SK-N-SH treated with all-trans-retinoic acid at 6 μM for 48 hours (cell line): ENCODE measurements around the gene ZKSCAN4.

Experiments
- ATAC-seq: fragments of 200-7000 bp; cut with Tn5 transposase; 3 replicates; pipeline ENCODE4 v1.9.1; 2020; ENCODE audit warnings: mild to moderate bottlenecking, moderate library complexity
- CSDC2 ChIP-seq: fragments of 250-450 bp; sonication (Bioruptor Pico); IDR thresholded peaks from 2 replicates; pipeline ENCODE4 v1.5.0; 2020; ENCODE audit warnings: mild to moderate bottlenecking, moderate library complexity
- ISL1 ChIP-seq: fragments of 250-450 bp; sonication (Bioruptor Pico); IDR thresholded peaks from 2 replicates; pipeline ENCODE4 v2.1.2; 2022; ENCODE audit warnings: mild to moderate bottlenecking, moderate library complexity
- PPARA ChIP-seq: fragments of 250-450 bp; sonication (Bioruptor Pico); IDR thresholded peaks from 2 replicates; pipeline ENCODE4 v1.5.0; 2020; ENCODE audit warnings: mild to moderate bottlenecking, borderline replicate concordance
- RARB ChIP-seq: fragments of 250-450 bp; sonication (Bioruptor Pico); IDR thresholded peaks from 2 replicates; pipeline ENCODE4 v1.8.0; 2021; ENCODE audit warnings: mild to moderate bottlenecking, moderate library complexity
- SNAI2 ChIP-seq: fragments of 250-450 bp; sonication (Bioruptor Pico); IDR thresholded peaks from 2 replicates; pipeline ENCODE4 v1.5.0; 2020; ENCODE audit warnings: mild to moderate bottlenecking, moderate library complexity
- TCF4 ChIP-seq: fragments of 250-450 bp; sonication (Bioruptor Pico); IDR thresholded peaks from 2 replicates; pipeline ENCODE4 v1.8.0; 2021; ENCODE audit warnings: mild to moderate bottlenecking, moderate library complexity, borderline replicate concordance
- TOX ChIP-seq: fragments of 250-450 bp; sonication (Bioruptor Pico); IDR thresholded peaks from 2 replicates; pipeline ENCODE4 v1.8.0; 2021; ENCODE audit warnings: mild to moderate bottlenecking, moderate library complexity, borderline replicate concordance
- ZFP3 ChIP-seq: fragments of 250-450 bp; sonication (Bioruptor Pico); IDR thresholded peaks from 2 replicates; pipeline ENCODE4 v1.5.0; 2020; ENCODE audit warnings: mild to moderate bottlenecking, moderate library complexity
- ZNF565 ChIP-seq: fragments of 450-650 bp; formaldehyde crosslinking; conservative IDR thresholded peaks from 2 replicates; pipeline ENCODE4 v1.5.0; 2020; ENCODE audit warnings: low read depth, mild to moderate bottlenecking, moderate library complexity
- ZNF70 ChIP-seq: fragments of 450-650 bp; formaldehyde crosslinking; IDR thresholded peaks from 2 replicates; pipeline ENCODE4 v1.5.0; 2020; ENCODE audit warnings: mild to moderate bottlenecking, moderate library complexity
- ZNF8 ChIP-seq: fragments of 450-650 bp; formaldehyde crosslinking; IDR thresholded peaks from 2 replicates; pipeline ENCODE4 v1.5.0; 2020; ENCODE audit warnings: mild to moderate bottlenecking, moderate library complexity
- TF ChIP-seq, protein P1 (sequence below): fragments of 250-450 bp; sonication (Bioruptor Pico); IDR thresholded peaks from 2 replicates; pipeline ENCODE4 v1.5.1; 2020; ENCODE audit warnings: low read depth, mild to moderate bottlenecking, moderate library complexity
- TF ChIP-seq, protein P2 (sequence below): fragments of 250-450 bp; sonication (Bioruptor Pico); IDR thresholded peaks from 2 replicates; pipeline ENCODE4 v1.8.0; 2021; ENCODE audit warnings: low read depth, mild to moderate bottlenecking, moderate library complexity, borderline replicate concordance
- TF ChIP-seq, protein P3 (sequence below): fragments of 250-450 bp; sonication (Bioruptor Pico); IDR thresholded peaks from 2 replicates; pipeline ENCODE4 v1.5.1; 2021; ENCODE audit warnings: mild to moderate bottlenecking, moderate library complexity
- TF ChIP-seq, protein P4 (sequence below): fragments of 250-450 bp; sonication (Bioruptor Pico); IDR thresholded peaks from 2 replicates; pipeline ENCODE4 v1.5.0; 2020; ENCODE audit warnings: mild to moderate bottlenecking, moderate library complexity

ZKSCAN4 gene

DNA sequence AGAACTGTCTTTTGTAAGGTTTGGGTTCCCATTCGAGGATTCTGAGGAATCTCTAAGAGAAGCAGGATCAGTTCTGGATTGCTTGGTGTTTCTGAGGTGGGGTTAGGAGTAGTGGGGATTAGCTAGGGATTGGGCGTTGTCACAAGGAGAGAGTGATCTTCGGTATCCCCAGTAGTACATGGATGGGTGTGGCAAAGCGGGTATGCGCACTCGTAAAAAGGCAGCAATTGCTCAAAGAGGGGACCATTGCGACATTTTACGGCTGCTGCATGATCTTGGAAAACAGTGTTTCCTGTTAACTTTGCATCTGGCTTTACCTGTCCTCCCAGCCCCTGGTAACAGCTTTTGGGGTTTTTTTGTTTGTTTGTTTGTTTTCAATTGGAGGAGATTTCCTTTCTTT is 36.6 kb downstream of the ZKSCAN4 start (continued):
- TF ChIP-seq, protein P1, sequence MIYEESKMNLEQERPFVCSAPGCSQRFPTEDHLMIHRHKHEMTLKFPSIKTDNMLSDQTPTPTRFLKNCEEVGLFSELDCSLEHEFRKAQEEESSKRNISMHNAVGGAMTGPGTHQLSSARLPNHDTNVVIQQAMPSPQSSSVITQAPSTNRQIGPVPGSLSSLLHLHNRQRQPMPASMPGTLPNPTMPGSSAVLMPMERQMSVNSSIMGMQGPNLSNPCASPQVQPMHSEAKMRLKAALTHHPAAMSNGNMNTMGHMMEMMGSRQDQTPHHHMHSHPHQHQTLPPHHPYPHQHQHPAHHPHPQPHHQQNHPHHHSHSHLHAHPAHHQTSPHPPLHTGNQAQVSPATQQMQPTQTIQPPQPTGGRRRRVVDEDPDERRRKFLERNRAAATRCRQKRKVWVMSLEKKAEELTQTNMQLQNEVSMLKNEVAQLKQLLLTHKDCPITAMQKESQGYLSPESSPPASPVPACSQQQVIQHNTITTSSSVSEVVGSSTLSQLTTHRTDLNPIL (CRISPR knock-in tag), result no peak
- no peak for TF ChIP-seq ZFP3 (CRISPR knock-in tag)
- TF ChIP-seq, protein P2, sequence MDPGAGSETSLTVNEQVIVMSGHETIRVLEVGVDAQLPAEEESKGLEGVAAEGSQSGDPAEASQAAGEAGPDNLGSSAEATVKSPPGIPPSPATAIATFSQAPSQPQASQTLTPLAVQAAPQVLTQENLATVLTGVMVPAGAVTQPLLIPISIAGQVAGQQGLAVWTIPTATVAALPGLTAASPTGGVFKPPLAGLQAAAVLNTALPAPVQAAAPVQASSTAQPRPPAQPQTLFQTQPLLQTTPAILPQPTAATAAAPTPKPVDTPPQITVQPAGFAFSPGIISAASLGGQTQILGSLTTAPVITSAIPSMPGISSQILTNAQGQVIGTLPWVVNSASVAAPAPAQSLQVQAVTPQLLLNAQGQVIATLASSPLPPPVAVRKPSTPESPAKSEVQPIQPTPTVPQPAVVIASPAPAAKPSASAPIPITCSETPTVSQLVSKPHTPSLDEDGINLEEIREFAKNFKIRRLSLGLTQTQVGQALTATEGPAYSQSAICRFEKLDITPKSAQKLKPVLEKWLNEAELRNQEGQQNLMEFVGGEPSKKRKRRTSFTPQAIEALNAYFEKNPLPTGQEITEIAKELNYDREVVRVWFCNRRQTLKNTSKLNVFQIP (CRISPR knock-in tag), result no peak
- TF ChIP-seq, protein P3, sequence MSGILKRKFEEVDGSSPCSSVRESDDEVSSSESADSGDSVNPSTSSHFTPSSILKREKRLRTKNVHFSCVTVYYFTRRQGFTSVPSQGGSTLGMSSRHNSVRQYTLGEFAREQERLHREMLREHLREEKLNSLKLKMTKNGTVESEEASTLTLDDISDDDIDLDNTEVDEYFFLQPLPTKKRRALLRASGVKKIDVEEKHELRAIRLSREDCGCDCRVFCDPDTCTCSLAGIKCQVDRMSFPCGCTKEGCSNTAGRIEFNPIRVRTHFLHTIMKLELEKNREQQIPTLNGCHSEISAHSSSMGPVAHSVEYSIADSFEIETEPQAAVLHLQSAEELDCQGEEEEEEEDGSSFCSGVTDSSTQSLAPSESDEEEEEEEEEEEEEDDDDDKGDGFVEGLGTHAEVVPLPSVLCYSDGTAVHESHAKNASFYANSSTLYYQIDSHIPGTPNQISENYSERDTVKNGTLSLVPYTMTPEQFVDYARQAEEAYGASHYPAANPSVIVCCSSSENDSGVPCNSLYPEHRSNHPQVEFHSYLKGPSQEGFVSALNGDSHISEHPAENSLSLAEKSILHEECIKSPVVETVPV (CRISPR knock-in tag), result no peak

DNA sequence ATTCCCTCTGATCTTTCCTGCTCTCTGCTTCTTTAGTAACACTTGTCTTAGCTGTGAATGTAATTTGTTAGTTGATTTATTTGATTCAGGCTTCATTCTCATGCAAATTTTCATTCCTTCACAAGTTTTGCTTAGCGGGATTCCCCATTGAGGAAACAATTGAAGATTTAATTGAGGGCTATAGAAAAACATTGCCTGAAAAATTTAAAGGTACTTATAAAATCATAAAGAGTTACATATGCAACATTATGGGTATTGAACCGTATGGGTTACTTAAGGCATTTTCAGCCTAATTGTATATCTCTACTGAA is 38.9 kb downstream of the ZKSCAN4 start:
- no peak for ATAC-seq

DNA sequence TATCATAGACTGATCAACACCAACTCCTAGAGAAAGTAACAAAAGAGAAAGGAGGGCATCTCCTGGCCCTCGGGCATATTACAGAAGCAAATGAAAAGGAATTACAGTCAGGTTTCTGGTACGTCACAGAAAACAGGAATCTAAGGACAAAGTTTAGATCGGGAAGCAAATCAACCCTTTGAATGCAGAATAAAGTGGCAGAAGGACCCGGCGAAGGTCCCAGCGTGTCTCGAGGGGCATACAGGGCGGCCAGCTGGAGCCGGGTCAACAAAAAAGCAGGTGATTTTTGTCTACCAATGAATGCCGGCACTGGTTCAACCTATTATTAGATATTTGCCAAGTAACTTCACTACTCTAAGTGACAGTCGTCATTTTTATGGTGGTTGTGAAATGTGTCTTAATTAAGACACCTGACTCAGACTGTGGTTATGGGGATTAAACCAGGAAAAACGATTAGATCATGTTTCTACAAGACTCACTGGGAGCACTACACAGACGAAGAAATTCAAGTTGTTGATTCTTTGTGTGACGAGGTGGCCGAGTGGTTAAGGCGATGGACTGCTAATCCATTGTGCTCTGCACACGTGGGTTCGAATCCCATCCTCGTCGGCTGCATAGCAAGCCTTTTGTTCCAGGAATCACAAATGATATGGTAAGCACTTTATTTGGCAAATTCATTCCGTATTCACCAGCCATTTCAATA is 39.4 kb downstream of the ZKSCAN4 start:
- peak; percentile 84 for ATAC-seq

More for the DNA sequence above, 38.9 kb downstream of the ZKSCAN4 start:
- no peak for TF ChIP-seq ZFP3 (CRISPR knock-in tag)
- TF ChIP-seq, protein P4, sequence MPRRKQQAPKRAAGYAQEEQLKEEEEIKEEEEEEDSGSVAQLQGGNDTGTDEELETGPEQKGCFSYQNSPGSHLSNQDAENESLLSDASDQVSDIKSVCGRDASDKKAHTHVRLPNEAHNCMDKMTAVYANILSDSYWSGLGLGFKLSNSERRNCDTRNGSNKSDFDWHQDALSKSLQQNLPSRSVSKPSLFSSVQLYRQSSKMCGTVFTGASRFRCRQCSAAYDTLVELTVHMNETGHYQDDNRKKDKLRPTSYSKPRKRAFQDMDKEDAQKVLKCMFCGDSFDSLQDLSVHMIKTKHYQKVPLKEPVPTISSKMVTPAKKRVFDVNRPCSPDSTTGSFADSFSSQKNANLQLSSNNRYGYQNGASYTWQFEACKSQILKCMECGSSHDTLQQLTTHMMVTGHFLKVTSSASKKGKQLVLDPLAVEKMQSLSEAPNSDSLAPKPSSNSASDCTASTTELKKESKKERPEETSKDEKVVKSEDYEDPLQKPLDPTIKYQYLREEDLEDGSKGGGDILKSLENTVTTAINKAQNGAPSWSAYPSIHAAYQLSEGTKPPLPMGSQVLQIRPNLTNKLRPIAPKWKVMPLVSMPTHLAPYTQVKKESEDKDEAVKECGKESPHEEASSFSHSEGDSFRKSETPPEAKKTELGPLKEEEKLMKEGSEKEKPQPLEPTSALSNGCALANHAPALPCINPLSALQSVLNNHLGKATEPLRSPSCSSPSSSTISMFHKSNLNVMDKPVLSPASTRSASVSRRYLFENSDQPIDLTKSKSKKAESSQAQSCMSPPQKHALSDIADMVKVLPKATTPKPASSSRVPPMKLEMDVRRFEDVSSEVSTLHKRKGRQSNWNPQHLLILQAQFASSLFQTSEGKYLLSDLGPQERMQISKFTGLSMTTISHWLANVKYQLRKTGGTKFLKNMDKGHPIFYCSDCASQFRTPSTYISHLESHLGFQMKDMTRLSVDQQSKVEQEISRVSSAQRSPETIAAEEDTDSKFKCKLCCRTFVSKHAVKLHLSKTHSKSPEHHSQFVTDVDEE, result no peak
- TF ChIP-seq TCF4 (CRISPR knock-in tag), result no peak
- no peak for TF ChIP-seq ISL1 (CRISPR knock-in tag)
- TF ChIP-seq RARB (CRISPR knock-in tag), result no peak
- no peak for TF ChIP-seq SNAI2
- TF ChIP-seq, all 23 proteins: peak for 0

DNA sequence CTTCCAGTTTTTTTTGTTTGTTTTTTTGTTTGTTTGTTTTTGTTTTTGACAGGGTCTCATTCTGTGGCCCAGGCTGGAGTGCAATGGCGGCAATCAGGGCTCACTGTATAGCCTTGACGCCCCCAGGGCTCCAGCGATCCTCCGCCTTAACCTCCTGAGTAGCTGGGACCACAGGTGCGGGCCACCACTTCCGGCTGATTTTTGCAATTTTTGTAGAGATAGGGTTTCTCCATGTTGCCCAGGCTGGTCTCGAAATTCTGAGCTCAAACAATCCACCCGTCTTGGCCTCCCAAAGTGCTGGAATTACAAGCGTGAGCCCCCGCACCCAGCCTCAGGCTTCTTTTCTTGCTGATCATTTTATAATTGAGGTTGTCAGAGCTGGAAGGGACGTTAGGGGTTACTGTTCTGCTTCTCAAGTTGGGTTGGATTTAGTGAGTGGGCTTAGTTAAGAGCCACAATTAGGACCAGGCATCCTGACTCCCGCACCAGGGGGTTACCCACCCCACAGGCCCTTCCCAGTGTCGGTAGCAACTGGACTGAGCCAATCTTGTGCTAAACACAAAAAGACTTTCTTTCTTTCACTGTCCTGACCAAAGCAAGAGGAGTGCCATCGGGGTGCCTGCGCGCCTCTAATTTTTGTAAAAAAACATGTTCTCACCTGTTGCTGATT is 40.1 kb downstream of the ZKSCAN4 start:
- TF ChIP-seq TOX (CRISPR knock-in tag), result no peak
- TF ChIP-seq PPARA, result no peak
- TF ChIP-seq CSDC2 (CRISPR knock-in tag), result no peak
- no peak for TF ChIP-seq ZNF8 (CRISPR knock-in tag)
- no peak for TF ChIP-seq ZFP3 (CRISPR knock-in tag)
- peak; percentile 66 for ATAC-seq

More for the DNA sequence above, 39.4 kb downstream of the ZKSCAN4 start:
- TF ChIP-seq ZNF565 (CRISPR knock-in tag) (no peak), CSDC2 (CRISPR knock-in tag) (no peak), TCF4 (CRISPR knock-in tag) (no peak), ZNF8 (CRISPR knock-in tag) (no peak; the same call in 1 of the 2 replicates), ZNF70 (CRISPR knock-in tag) (no peak), TOX (CRISPR knock-in tag) (no peak)

DNA sequence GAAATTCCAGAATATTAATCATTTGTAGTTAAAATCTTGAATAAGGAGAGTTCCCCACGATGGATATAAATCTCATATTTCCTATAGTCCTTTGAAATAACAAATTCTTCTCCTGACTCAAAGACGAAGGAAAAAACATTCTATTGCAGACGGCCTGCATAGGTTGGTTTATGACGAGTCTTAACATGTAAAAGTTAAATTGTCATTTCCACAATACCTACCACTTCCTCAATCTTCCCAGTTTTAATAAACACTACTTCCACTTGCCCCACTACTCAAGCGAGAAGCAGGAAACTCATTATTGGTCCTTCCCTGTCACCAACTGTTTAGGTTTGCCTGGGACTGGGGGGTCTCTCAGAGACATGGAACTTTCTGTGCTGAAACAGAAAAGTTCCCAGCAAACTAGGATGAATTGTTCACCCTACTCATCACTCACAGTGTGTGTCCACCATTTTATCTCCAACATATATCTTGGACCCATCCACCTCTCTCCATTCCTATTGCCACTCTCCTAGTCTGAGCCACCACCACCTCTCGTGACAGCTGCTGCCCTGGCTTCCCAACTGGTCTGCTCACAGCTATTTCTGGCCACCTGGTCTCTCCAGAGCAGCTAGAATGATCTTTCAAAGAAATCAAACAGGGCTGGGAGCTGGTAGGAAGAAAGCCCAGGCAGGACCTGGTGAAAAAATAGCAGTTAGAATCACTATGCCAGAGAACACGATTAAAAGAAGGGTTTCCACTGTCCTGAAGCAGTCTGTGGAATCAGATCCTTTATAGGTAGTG is 42.1 kb downstream of the ZKSCAN4 start:
- ATAC-seq, result no peak
- TF ChIP-seq, protein P4, result no peak
- TF ChIP-seq, protein P2 (CRISPR knock-in tag), result no peak
- no peak for TF ChIP-seq PPARA
- TF ChIP-seq, all 23 proteins: peak for 0
